Inflammatory macrophage treated with lipopolysaccharide for 1 hour (primary cell): Measurements from ENCODE around the gene GJB3.
"Not testable (repeated sequence)": the region's sequence is repeated elsewhere in the genome, so short reads cannot be mapped to it uniquely, and the experiment has no call there.

Experiments used
- DNase-seq, 2 donors: peaks; one replicate each; pipeline ENCODE4 v3.0.0-alpha.2; 2020 to 2022

The GJB3 gene

DNA sequence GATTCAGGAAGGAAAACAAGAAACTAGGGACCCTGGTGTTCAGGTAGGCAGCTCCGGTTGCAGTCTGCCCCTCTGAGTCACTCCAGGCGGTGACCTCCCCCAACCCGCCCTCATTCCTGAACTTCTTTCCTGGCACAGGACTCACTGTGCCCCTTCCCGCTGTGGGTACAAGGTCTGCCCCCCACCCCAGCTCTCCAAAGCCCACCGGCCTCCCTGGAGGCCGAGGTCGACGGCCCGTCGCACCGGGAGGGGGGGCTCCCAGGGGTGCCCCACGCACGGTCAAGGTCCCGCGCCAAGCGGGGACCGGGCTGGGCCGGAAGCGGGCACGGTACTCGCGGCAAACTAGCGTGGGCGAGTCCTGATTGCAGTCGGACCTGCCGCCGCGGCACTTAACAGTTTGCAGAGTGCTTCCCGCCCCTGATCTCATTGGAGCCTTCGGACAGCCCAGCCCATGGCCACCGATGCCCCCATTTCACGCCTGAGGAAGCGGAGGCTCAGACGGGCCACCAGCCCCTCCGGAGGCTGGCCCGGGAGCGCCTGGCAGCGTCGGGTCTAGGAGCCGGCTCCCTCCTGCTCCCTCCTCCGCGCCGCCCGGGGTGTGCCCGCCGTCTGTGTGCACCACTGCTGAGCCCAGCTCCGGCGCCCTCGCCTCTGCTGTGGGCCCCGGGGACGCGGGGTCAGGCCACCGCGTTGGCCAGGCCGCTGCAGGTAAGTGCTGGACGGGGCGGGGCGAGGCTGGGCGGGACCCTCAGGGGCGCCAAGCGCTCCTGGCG is at the start of gene GJB3:
TSS of gene GJB3 (plus strand) at position 144 of the 773 bp plus-strand sequence. CDS start 3,549 bp downstream, outside the sequence.
- DNase-seq: no peak

- not testable (repeated sequence) for DNase-seq
Observed at GRCh38 chr1:34732831-34733230, 48.2 kb upstream of the GJB3 start.

- DNase-seq: no peak
Observed at GRCh38 chr1:34736692-34737091, 44.3 kb upstream of the GJB3 start.

DNA sequence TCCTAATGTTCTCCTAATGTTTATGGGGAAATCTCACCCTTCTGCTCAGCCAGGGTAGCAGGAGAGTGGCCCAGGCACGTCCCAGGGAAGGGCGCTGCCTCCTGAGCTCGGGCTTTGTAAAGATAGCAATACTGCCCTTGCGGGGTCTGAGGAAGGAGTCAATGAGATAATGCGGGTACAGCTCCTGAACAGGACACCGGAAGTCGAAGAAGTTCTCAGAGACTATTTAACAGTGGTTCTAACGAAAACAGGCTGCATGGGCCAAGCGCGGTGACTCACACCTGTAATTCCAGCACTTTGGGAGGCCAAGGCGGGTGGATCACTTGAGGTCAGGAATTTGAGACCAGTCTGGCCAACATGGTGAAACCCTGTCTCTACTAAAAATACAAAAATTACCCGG is 43.8 kb upstream of the GJB3 start:
- DNase-seq: not testable (repeated sequence)

DNA sequence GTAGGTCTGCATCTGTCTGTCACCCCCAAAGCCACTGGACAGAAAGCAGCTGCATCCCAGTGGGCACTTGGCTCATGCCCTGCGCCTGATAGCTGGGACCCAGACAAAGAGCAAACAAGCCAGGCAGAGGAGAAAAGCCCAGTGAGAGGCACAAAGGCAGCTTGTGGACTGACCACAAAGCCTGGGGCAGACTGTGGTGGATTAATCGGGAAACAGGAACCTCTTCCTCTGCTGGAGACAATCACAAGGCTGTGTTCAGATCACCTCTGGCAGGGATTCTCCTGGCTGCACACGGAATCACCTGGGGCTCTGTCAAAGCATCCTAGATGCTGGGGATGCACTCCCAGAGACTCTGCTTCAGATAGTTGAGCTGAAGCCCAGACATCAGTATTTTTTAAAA is 41.4 kb upstream of the GJB3 start:
- DNase-seq: no peak

DNA sequence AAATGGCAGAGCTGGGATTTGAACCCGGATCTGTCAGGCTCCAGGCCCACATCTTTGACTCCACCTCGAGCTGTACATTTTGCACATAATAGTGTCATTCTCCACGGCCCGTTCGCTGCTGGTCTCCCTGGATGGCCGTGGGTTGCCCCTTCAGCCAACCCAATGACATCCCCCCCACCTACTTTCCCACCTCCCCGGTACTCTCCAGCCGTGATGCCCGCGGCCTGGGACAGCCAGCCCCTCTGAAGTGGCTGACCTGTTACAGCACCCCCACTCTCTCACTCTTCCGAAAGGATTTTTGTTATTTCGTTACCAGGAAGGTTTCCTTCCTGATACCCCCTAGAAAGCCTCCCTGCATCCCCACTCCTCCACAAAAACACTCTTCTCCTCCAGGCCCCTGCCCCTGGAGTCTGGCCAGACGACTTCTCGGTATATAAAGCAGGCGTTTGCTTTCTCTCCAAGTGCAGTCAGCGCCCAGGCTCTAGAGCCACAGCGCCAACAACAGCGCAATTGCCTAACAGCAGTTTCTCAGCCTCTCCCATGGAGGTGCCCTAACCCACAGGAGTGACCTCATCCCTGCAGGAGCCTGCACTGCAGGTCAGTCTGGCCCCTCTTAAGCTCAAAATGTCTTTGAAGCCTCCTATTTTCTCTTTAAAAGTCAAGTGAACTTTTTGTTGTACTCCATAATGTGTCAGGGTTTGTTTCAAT is 40.7 kb upstream of the GJB3 start:
- no peak for DNase-seq

- peak; percentile 33 to 75 for DNase-seq
Observed at GRCh38 chr1:34742667-34743270, 38.2 kb upstream of the GJB3 start.

DNA sequence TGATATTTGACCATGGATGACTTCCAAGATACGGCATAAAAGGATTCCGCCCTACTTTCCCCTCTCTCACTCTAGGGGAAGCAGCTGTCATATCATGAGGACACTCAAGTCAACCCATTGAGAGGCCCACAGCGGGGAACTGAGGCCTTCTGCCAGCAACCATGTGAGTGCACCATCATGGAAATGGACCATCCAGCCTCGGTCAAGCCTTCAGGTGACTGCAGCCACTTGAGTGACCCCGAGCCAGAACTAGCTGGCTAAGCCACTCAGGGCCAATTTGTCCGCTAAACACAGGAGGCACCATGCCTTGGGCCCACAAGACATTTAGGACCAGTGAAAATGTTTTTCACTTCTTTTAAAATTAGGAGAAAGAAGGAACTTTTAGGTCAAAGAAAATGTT is 37.2 kb upstream of the GJB3 start:
- no peak for DNase-seq

DNA sequence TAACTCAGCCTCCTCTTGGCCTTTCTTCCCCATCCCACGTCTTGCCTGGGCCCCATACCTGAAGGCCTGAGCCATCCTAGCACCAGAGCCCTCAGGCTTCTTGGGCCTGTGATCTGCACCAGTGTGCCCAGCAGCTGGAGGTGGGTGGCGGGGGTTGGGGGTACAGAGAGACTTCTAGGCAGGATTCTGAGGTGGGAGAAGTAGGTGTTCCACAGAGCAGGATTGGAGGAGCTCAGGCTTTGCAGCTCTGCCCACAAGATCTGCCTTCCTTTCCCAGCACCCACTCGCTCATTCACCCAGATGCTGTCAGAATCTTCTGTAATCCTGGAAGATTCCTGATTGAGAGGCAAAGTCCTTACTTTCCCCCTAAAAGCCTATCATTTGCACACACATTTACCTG is 36.2 kb upstream of the GJB3 start:
- DNase-seq: no peak

DNA sequence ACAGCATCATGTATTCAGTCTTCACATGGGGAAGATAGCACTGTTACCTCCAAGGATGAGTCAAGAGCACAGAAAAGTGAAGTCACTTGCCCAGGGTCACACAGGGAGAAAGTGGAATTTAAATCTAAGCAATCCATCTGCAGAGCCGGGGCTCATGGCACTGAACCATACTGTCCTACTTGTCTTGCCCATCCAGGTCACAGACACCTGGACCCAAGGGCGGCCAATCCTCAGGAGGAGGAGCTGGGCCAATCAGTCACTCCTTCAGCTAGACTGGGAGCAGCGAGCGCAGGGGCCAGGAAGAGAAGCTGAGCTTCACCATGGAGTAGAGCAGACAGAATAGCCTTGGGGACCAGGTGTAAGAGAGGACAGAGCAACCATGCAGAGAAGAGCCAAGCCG is 35.3 kb upstream of the GJB3 start:
- no peak for DNase-seq

- DNase-seq: no peak
Observed at GRCh38 chr1:34746101-34746500, 34.9 kb upstream of the GJB3 start.

GRCh38 chr1:34746785-34747637 is 34.0 kb upstream of the GJB3 start:
- no peak for DNase-seq

- no peak for DNase-seq
Observed at GRCh38 chr1:34747638-34747941, 33.4 kb upstream of the GJB3 start.

DNA sequence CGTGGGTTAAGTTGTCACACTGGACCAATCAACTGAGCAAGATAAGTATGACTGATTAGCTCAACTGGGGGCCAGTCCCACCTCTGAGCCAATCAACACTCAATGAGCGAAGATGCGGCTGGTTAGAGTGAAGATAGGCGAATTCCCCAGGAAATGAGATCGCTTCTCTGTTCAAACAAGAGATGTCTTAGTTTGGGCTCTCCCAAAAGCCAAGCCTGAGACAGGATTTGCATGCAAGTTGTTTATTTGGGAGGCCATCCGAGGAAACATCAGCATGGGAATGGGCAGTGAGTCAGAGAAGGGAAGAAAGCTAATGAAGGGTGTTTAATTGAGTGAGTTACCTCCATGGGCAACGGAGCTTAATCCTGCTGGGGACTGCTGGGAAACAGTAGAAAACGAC is 31.0 kb upstream of the GJB3 start:
- no peak for DNase-seq

DNA sequence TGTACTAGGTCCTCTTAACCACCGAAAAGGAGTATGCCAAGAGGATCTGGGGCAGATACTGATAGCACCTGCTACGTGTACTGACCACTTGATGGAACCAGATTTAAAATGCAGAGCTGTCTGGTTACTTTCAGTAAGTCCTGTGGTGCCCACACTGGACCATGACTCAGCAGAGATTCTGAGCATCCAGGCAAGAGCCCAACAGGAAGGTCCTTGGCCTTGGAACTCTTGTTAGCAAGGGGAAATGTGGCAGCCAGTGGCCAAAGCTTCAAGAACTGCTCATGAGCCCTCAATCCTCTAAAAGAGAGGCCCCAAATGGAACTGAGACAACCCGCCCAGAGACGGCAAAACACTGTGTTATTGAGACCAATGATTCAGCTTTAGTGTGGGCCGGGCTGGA is 30.4 kb upstream of the GJB3 start:
- DNase-seq: no peak

GRCh38 chr1:34753163-34753562 is 27.9 kb upstream of the GJB3 start:
- DNase-seq: no peak

DNA sequence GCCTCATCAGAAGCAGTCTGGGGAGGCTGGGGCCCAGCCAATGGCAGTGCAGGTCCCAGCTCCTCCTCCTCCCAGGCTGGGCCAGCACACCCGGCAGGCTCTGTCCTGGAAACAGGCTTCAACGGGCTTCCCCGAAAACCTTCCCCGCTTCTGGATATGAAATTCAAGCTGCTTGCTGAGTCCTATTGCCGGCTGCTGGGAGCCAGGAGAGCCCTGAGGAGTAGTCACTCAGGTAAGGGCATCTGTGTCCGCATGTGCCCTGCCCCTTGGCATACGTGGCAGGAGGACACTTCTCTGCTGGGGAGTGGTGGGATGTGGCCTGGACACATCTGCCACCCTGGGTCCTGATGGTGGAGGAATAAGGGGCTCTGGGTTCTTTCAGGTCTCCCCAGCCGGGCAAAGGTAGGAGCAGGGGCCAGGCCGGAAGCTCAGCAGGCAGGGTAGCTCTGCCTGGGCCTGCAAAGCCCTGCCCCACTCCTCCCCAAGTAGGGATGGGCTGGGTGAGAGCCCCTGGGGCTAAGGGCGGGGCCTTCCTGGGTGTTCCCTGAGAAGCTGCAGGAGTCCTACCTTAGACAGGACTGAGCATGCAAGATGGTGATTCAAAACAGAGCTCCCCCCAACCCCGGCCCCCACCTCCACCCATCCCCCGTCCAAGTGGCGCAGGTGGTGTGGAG is 25.9 kb upstream of the GJB3 start, which contains the start of gene GJB5:
TSS of gene GJB5 (plus strand) at position 84 of the 674 bp plus-strand sequence. CDS start 2,284 bp downstream, outside the sequence.
- DNase-seq: no peak

GRCh38 chr1:34755961-34756360 is 25.1 kb upstream of the GJB3 start:
- DNase-seq: no peak

DNA sequence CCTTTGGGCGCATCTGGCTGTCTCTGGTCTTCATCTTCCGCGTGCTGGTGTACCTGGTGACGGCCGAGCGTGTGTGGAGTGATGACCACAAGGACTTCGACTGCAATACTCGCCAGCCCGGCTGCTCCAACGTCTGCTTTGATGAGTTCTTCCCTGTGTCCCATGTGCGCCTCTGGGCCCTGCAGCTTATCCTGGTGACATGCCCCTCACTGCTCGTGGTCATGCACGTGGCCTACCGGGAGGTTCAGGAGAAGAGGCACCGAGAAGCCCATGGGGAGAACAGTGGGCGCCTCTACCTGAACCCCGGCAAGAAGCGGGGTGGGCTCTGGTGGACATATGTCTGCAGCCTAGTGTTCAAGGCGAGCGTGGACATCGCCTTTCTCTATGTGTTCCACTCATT is 23.6 kb upstream of the GJB3 start:
- DNase-seq: no peak

DNA sequence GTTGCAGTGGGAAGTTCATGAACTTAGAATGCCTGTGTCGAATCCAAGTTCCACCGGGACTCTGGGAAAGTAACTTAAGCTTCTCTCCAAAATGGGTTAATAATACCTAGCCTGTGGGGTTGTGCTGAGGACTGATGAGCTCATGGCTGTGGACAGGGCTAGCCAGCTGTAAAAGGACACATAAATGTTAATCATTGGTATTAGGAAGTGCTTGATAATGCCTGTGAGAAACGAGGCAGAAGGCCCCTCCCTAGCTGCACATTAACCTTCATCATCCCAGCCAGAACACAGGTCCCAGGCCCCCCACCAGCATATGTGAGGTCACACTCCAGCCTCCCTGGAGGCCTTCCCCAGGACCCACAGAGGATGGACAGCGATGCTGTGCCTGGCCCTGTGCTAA is 22.3 kb upstream of the GJB3 start:
- DNase-seq: no peak

DNA sequence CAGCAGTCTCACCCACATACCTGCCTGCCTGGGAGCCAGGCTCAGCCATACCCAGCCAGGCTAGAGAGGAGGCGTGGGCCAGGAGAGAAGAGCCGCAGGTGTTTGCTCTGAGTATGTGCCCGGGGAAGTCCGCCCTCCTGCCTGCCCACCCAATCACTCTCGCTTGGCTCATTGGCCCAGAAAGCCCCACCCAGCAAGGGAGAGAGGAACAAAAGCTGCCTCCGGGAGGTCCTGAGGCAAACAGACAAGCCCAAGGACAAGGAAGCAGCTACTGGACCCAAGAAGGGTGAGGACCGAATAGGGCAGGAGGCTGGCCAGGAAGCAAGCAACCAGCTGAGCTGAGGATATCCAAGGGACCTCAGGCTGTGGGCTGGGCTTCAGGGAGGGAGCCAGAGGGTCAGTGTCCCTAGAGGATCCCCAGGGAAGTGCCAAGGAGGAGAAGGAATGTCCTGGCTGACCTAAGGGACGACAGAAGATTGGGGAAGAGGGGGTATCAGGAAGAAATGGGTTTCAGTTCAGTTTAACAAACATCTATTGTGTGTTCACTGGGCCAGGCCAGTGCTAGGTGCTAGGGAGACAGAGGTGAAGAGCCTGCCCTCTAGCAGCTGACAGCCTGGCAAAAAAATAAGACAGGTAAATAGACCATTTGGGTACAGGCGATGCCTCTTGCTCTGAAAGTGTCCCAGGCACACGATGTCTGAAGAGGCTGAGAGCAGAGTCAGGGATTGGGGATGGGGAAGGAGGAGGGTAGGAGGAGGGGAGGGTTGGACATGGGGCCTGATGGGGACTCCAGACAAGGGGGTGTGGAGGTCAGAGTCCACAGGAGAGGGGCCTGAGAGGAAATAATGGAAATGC is 21.3 kb upstream of the GJB3 start, which contains the start of gene GJB4:
TSS of gene GJB4 (plus strand) at position 238 of the 855 bp plus-strand sequence. CDS start 1,515 bp downstream, outside the sequence.
- DNase-seq: no peak
